GM18868 (cell line): ENCODE data around the gene CLEC17A.
"Not testable (repeated sequence)": the region's sequence is repeated elsewhere in the genome, so short reads cannot be mapped to it uniquely, and the experiment has no call there.

Experiments used
- ATAC-seq: cut with Tn5 transposase; IDR thresholded peaks from one replicate; pipeline ENCODE4 v1.9.1; 2021; ENCODE audit warnings: mild to moderate bottlenecking, moderate library complexity; ENCODE audit not compliant: unreplicated experiment

The CLEC17A gene

DNA sequence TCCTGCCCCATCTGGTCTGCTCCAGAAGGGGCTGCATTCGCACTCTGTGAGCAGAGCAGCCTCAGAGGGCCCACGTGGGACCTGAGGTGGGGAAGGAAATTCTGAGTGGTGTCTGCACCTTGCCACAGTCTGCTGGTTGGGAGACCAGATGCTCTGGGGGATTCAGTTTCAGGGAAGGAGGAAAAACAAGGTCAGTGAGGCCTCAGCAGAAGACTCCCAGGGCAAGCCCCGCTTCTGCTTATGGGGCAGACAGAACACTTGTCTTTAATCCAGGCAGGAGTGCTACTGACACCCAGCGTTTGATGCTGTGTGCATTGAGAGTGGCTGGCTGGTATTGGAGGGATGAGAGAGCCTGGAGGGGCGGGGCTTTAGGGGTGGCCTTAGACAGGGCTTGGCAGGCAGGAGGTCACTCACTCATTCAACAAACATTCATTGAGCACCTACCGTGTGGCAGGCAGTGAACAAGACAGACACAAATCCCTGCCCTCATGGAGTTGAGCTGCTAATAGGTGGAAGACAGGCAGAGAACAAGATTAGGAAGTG is 4.9 kb upstream of the CLEC17A start:
- no peak for ATAC-seq

DNA sequence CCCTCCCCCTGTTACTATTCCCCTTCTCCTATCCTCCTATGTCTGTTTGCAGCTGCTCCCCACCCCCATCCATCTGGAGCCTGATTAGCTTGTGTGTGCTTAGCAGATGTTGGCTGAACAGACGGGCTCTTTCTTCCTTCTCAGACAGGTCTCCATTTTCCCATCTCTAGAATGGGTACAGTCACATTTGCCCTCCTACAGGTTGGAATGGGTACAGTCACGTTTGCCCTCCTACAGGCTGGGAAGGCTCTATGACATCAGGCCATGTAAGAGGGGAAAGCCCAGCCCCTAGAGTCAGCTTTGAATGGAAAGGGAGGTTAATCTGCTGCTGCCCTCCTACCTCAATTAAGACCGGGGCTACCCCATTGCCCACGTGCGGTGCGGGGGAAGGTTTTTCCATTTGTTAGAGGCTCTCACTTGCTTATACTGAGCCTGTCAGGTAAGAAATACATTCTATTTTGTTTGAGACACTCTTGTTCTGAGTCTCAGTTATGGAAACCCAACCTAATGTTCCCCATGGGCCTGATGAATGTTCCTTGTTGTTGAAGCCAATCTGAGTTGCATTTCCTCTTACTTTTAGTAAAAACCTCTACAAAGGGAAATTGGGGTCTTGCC is 2.2 kb upstream of the CLEC17A start:
- ATAC-seq, result no peak

DNA sequence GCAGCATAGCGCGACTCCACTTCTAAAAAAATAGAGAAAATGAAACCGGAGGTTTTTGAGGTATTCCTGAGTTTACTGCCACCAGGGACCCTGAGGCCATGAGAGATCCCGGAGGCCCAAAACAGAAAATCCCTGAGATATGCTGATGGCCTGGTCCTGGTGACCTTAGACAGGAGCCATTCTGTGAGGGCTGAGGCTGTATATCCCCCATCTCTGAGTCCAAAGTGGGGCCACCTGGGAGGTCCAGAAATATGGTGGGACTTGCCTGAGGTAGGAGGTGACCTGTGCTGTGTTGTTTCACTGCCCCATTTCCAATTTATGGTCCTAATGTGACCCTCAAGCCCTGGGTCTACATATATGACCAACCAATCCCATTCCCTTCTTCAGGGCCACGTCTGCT is 1.5 kb downstream of the CLEC17A start:
- not testable (repeated sequence) for ATAC-seq

DNA sequence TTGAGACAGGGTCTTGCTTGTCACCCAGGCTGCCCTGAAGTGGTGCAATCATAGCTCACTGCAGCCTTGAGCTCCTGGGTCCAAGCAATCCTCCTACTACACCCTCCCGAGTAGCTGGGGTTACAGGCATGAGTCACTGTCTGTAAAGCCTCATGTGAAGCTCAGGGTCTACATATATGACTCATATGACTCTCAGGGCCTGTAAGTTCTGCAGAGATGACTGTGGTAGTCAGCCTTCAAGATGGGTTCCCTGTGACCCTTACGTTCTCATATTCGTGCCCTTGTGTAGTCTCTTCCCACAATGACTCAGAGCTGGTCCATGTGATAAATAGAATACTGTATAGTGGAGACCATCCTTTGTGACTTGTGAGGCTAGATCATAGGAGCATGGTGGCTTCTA is 2.3 kb downstream of the CLEC17A start:
- ATAC-seq, result peak; percentile 80

DNA sequence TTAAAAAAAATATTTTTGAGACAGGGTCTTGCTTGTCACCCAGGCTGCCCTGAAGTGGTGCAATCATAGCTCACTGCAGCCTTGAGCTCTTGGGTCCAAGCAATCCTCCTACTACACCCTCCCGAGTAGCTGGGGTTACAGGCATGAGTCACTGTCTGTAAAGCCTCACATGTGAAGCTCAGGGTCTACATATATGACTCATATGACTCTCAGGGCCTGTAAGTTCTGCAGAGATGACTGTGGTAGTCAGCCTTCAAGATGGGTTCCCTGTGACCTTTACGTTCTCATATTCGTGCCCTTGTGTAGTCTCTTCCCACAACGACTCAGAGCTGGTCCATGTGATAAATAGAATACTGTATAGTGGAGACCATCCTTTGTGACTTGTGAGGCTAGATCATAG is 6.5 kb downstream of the CLEC17A start:
- peak; percentile 39 for ATAC-seq

DNA sequence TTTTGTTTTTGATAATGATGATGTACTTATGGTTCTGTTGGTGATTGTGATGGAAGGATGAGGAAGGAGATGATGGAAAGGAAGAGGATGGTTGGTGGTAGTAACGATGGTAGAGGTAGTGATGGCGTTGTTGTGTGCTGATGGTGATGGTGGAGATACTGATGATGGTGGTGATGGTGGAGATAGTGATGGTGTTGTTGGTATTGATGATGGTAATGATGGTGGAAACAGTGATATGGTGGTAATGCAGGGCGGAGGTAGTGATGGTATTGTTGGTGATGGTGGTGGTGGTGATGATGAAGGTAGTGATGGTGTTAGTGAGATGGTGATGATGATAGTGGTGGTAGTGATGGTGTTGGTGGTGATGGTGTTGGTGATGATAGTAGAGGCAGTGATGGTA is 12.7 kb downstream of the CLEC17A start:
- no peak for ATAC-seq

DNA sequence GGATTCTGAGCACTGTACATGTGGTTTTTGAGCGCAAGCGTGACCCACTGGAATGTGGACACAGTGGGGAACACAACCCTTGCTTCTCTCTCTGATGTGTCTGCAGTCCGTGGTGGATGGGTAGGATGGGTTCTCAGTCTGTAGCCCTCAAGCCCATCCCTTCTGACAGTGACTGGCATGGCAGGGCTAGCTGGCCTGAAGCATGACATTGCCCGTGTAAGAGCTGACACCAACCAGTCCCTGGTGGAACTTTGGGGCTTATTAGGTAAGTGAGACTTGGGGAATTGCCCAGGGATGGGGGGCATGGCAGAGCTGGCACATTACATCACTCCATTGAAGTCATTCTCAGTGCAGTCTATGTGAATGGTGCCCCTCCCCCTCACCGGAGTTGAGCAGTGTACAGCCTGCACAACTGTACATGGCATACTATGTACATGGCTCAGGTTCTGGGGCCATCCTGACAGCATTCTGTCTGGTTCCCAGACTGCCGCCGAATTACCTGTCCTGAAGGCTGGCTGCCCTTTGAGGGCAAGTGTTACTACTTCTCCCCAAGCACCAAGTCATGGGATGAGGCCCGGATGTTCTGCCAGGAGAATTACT is 16.8 kb downstream of the CLEC17A start:
- no peak for ATAC-seq

DNA sequence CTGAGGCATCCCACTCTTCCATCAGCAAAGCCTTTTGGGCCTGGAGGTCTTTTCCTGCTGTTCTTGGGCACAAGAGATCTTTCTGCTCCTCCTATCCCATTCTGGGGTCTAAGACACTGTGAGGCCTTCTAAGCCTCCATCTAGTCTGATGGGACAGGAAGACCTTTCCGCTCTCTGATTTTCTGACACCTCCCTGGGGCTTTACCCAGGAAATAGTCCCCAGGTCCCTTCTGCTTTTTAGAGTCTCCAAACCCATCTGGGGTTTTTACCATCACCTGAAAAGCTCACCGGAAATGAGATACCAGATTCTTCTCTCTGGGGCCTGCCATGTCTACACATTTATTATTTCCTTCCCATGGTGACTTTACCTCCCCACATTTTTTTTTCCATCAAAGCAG is 21.1 kb downstream of the CLEC17A start:
- peak; percentile 75 for ATAC-seq

DNA sequence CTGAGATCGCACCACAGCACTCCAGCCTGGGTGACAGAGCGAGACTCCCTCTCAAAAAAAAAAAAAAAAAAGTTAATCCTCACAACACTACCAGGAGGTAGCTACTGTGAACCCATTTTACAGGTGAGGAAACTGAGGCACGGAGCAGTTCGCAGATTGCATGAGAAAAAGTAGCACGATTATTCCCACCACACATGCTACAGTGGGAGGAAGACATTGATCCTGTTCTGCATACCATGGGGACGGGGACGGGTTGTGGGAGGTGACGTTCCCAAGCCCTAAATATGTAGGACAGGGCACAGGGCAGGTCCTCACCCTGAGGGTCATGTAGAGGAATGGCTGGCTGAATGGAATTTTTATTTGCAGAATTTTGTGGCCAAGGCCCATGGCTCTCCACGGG is 23.7 kb downstream of the CLEC17A start:
- no peak for ATAC-seq

DNA sequence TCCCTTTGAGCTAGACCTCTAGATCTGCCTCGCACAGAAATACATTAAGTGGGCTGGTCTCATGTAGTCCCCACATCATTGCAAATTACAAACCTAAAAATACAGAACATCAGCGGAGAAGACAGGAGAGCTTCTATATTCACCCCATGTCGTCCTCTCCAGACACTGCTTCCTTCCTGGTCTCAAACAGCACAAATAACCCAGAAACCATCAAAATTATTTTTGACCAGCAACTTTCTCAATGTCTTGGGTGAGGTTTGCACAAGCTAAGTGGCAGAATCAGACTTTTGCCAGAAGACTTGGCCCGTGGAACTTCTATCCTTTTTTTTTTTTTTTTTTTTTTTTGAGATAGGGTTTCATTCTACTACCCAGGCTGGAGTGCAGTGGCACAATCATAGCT is 28.2 kb downstream of the CLEC17A start:
- no peak for ATAC-seq

DNA sequence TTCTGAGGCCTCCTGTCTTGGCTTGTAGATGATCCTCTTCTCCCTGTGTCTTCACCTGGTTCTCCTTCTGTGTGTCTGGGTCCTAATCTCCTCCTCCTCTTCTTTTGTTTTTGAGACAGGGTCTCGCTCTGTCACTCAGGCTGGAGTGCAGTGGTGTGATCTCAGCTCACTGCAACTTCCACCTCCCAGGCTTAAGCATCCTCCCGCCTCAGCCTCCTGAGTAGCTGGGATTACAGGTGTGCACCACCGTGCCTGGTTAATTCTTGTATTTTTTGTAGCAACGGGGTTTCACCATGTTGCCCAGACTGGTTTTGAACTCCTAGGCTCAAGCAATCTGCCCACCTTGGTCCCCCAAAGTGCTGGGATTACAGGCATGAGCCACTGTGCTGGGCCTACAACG is 29.4 kb downstream of the CLEC17A start:
- not testable (repeated sequence) for ATAC-seq

DNA sequence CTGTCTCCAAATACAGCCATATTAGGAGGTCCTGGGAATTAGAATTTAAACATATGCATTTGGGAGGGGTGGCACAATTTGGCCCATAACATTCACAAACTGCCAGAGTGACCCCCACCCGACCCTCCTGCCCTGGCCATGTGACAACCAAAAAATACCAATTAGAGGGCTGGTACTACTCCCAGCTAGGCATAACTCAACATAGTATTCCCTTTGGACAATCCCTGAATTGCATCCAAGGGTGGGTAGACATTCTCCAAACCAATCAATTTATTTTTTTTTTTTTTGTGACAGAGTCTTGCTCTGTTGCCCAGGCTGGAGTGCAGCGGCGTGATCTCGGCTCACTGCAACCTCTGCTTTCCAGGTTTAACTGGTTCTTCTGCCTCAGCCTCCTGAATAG is 29.8 kb downstream of the CLEC17A start:
- no peak for ATAC-seq

DNA sequence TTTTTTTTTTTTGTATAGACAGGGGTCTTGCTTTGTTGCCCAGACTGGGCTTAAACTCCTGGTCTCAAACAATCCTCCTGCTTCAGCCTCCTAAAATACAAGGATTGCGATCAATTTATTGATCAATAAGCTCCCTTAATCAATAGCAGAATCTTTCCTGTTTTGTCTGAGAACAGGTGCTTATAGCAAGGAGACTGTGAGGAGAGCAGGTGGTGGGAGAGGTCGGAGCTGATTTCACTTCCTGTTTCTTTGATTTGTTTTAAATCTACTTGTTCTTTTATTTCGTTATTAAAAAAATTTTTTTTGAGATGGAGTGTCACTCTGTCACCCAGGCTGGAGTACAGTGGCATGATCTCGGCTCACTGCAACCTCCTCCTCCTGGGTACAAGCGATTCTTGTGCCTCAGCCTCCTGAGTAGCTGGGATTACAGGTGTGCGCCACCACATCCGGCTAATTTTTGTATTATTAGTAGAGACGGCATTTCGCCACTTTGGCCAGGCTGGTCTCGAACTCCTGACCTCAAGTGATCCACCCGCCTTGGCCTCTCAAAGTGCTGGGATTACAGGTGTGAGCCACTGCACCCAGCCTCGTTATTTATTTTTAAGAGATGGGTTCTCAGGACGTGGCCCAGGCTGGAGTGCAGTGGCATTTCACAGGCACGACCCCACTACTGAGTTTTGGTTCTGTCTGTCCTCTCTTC is 30.7 kb downstream of the CLEC17A start:
- not testable (repeated sequence) for ATAC-seq

DNA sequence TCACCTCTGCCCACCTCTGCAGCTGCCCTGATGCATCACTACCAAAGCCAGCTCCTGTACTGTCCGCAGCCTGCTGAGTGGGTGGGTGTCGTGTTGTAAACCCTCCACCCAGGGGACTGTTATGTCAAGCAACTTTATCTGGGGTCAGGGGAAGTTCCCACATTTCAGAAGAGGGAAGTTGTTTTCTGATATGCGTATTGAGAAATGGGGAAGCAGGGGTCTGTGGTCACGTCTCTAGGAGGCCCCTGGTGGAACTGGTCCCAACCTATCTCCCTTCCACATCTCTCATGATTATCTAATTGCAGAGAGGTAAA is 31.2 kb downstream of the CLEC17A start:
- no peak for ATAC-seq

DNA sequence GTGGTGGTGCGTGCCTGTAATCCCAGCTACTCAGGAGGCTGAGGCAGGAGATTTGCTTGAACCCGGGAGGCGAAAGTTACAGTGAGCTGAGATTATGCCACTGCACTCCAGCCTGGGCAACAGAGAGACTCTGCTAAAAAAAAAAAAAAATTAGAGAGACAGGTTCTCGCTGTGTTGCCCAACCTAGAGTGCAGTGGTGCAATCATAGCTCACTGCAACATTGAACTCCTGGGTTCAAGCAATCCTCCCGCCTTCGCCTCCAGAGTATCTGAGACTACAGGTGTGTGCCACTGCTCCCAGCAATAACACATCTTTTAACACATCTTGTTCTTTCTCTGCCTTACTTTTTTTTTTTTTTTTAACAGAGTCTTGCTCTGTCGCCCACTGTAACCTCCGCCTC is 32.7 kb downstream of the CLEC17A start:
- no peak for ATAC-seq

DNA sequence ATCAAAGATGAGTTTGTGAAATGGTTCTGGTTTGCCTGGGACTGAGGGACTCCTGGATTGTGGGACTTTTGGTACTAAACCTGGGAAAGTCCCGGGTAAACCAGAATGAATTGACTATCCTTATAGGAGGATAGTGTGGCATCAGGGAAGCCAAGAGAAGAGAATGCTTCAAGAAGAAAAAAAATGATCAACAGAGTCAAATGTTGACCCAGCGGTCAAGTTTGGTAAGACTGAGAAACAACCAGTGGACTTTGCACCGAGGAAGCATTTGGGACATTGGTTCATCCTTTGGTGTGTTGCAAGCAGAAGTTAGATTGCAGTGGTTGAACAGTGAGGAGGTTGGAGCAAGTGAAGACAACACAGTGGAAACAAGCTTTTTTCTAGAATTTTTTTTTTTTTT is 33.5 kb downstream of the CLEC17A start:
- ATAC-seq, result no peak

DNA sequence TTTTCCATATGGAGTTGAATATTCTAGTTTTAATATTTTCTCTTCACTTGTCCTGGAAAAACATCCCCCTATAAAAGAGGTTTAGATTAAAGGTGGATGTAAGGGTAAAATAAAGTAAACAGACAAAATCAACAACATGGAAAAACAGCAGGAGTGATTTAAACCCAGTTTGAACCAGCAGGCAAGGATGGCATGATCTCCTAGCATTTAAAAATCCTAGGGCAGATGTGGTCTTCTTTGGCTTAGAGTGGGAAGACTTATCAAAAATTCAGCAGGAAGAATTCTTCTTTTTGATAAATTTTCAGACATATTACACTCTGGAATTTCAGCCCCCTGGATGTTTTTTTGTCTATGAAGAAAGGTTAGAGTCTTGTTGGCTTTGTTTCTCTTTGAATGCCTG is 36.5 kb downstream of the CLEC17A start:
- no peak for ATAC-seq

DNA sequence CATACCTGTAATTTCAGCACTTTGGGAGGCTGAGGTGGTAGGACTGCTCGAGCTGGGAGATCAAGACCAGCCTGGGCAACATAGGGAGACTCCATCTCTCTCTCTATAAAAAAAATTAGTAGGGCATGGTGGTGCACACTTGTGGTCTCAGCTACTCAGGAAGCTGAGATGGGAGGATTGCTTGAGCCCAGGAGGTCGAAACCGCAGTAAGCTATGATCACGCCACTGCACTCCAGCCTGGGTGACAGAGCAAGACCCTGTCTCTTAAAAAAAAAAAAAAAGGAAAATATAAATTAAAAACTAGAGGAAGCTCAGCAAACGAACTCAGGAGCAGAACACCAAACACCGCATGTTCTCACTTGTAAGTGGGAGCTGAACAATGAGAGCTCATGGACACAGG is 41.6 kb downstream of the CLEC17A start:
- ATAC-seq, result not testable (repeated sequence)

DNA sequence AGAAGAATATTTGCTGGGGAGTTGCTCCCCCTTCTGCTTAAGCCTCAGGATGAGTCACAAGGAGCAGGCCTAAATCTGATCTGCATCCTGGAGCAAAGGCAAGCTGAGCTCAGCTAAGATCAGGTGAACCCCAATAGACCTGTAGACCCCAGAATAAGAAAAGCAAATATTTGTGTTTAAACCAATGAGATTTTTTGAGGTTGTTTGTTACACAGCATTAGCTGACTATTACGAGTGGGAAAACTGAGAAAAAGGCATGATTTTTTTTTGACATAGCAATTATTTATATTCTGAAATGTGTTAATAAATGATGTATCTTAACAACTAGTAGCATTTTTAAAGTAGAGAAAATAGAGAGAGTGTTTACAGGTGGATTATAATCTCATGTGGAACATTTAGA is 46.7 kb downstream of the CLEC17A start:
- no peak for ATAC-seq

DNA sequence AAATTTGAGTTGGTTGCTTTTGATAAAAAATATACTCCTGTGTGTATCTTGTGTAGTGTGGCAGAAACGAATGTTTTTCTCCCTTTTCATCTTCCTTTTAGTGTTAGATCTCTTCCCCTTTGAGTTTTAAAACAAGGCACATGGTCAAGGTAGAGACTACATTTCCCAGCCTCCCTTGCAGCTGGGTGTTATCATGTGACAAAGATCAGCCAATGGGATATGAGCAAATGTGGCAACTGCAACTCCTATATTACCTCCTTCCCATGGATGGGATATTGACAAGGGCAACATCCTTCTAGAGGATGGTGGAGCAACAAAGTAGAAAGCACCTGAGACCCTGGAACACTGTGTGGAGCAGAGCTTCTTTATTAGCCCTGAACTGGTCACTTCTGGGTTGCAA is 49.4 kb downstream of the CLEC17A start:
- ATAC-seq, result no peak

DNA sequence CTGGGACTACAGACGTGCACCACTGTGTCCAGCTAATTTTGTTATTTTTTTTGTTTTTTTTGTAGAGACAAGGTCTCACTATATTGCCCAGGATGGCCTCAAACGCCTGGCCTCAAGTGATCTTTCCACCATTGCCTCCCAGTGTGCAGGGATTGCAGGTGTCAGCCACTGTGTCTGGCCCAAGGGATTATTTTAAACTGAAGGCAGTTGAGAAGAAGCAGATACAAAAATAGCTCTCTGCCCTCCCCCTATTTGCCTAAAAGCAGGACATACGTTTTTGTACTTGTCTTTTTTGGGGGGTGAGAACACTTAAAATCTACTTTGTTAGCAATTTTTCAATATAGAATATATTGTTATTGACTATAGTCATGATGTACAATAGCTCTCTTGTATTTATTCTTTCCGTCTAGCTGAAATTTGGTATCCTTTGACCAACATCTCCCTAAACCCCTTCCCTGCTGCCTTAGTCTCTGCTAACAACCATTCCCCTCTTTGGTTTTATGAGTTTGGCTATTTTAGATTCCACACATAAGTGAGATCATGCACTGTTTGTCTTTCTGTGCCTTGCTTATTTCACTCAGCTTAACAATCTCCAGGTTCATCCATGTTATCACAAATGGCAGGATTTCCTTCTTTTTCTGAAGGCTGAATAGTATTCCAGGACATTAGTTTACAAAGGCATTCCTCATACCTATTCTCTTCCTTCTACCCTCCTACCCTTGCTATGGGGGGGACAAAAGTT is 56.8 kb downstream of the CLEC17A start:
- ATAC-seq, result no peak

DNA sequence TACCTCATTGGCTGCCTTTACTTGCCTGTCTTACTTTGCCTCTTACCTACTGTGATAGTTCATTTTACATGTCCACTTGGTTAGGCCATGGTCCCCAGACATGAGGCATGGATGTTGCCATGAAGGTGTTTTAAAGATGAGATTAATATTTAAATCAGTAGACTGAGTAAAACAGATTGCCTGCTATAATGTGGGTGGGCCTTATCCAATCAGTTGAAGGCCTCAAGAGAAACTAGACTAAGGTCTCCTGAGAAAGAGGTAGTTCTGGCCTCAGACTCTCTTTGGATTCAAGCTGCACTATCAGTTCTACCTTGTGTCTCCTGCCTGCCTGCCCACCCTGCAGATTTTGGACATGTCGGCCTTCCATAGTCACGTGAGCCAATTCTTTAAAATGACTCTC is 65.6 kb downstream of the CLEC17A start:
- ATAC-seq, result no peak
